ENCODE results near the gene GCKR. TPM values are rescaled to one million over a fixed set of nuclear protein-coding genes. Genes with fewer than 3 reads are reported as not detected.

GCKR gene
- total RNA-seq, 1 experiment from 2014 or later, result 0.11 TPM

- Histone ChIP-seq H3K79me2 (ENCODE audit: insufficient read depth, low read length) (no peaks in the 10 kb centered on the region), H2BK12ac (ENCODE audit: insufficient read length, low read depth, low read length) (no peak overlapping the region), H3K4ac (ENCODE audit: low read depth, low read length) (no peak overlapping the region), H4K5ac (ENCODE audit: insufficient read length, low read depth, low read length) (no peak overlapping the region), H2BK15ac (ENCODE audit: low read depth, low read length) (no peak overlapping the region), H4K8ac (replicated peaks; ENCODE audit: insufficient read length, low read depth, low read length) (no peak overlapping the region), H2AFZ (ENCODE audit: low read length) (no peak overlapping the region), H3K23ac (ENCODE audit: insufficient read length, low read depth, low read length) (no peak overlapping the region), H2AK5ac (ENCODE audit: insufficient read length, low read length) (no peak overlapping the region), H3K18ac (ENCODE audit: insufficient read length, low read depth, low read length) (no peak overlapping the region), H4K20me1 (ENCODE audit: control insufficient read depth, insufficient read depth, insufficient read length) (no peaks in the 10 kb centered on the region), H4K91ac (ENCODE audit: insufficient read length, low read depth, low read length) (no peak overlapping the region), H3K4me1 (ENCODE audit: insufficient read depth, low read length) (no peaks in the 10 kb centered on the region), H3T11ph (ENCODE audit: low read length) (no peak overlapping the region), H2BK20ac (ENCODE audit: low read depth, low read length, poor library complexity, severe bottlenecking) (no peak overlapping the region), H3K23me2 (ENCODE audit: insufficient read length, low read depth, low read length, poor library complexity, severe bottlenecking) (no peaks in the 10 kb centered on the region), H2BK120ac (ENCODE audit: low read depth, low read length, poor library complexity, severe bottlenecking) (no peak overlapping the region), H3K9ac (ENCODE audit: extremely low read depth, insufficient read length, low read length) (no peak overlapping the region), H3K79me1 (ENCODE audit: insufficient read depth, low read depth, low read length, poor library complexity, severe bottlenecking) (no peaks in the 10 kb centered on the region), H3K27ac (ENCODE audit: insufficient read length, low read depth, low read length) (no peak overlapping the region), H2BK5ac (ENCODE audit: insufficient read length, low read length) (no peak overlapping the region), H3K27me3 (ENCODE audit: insufficient read depth, low read length) (no peaks in the 10 kb centered on the region), H3K56ac (ENCODE audit: insufficient read length, low read depth, low read length) (no peak overlapping the region), H3K14ac (ENCODE audit: insufficient read depth, low read length) (no peak overlapping the region), H3K9me3 (ENCODE audit: control insufficient read depth, low read depth, low read length) (no peaks in the 10 kb centered on the region), H3K4me2 (ENCODE audit: insufficient read depth, insufficient read length, low read length) (no peak overlapping the region)
- TF ChIP-seq CTCF (conservative IDR thresholded peaks at IDR 0.05), result no peak
- Mint-ChIP-seq H3K4me3 (no peak overlapping the region), H3K27me3 (ENCODE audit: low read depth) (peaks cover 4% of the 10 kb centered on the region), H3K27ac (no peak overlapping the region), H3K4me1 (no peaks in the 10 kb centered on the region), H3K36me3 (ENCODE audit: insufficient read depth in 1 of 3, low read depth in 3 of 3) (no peaks in the 10 kb centered on the region; a peak in 2 of 7 replicates), H3K9me3 (peaks cover 16 to 22% of the 10 kb centered on the region in 2 experiments)
- DNase-seq, result no peak
- no CpG with 5 or more reads among the region's 6 CpGs for WGBS (ENCODE audit: extremely low coverage, insufficient read length, low lambda C conversion rate)
Measured at GRCh38 chr2:27544143-27544821, 47.6 kb downstream of the GCKR start.

All from H9 (cell line).